ENCODE results near the gene JMJD8.

DNA sequence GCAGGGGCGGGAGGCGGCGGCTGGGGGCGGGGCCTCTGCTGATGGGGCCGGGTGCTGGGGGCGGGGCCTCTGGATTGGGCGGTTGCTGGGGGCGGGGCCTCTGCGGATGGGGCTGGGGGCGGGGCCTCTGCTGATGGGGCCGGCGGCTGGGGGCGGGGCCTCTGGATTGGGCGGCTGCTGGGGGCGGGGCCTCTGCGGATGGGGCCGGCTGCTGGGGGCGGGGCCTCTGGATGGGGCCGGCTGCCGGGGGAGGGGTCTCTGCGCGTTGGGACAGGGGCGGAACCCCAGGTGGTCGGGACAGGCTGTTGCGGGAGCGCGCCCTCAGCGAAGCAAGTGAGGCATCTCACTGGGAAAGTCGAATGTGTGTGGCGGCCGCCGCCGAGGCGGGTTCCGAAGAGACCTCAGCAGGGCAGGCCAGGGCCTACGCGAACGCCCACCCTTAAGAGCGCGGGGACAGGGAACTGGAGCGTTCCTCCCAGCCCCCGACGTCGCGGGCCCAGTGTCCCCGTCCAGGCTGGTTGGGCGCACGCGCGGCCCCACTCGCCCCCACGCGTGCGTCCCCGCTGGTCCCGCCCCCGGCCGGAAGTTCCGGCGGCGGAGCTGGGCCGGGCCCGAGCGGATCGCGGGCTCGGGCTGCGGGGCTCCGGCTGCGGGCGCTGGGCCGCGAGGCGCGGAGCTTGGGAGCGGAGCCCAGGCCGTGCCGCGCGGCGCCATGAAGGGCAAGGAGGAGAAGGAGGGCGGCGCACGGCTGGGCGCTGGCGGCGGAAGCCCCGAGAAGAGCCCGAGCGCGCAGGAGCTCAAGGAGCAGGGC, 4.1 kb downstream of the JMJD8 start, which contains the start of gene STUB1:
- TF ChIP-seq CTCF (IDR thresholded peaks at IDR 0.05 in 4 of 5, conservative IDR thresholded peaks at IDR 0.05 in 1 of 5) (peak in 1 of 5 experiments; percentile 17), POLR2A (IDR thresholded peaks at IDR 0.05) (peak; percentile 87 to 91)
